Dedifferentiated amniotic fluid mesenchymal stem cell (primary cell): ENCODE data around the gene CCNK.

Source experiments
- DNase-seq: peaks from one replicate; pipeline ENCODE4 v3.0.0-alpha.2; 2016; ENCODE audit errors: extremely low spot score

CCNK gene

DNA sequence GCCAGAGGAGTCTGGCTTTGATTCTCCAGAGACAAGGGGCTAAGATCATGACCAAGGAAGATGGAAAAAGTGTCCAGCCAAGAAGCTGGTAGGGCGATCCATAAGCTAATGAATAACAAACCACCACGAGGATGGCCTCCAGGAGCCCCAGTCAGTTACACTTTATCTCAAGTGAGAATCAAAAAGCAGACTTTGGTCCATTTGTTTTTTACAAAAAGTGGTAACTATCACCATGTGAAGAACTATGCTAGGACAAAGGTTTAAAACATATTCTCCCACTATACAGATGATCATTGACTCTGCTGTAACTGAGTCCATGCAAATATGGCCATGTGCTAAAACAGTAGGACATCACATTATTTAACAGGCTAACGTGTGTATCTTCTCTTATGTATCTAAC is 14.5 kb upstream of the CCNK start:
- no peak for DNase-seq

DNA sequence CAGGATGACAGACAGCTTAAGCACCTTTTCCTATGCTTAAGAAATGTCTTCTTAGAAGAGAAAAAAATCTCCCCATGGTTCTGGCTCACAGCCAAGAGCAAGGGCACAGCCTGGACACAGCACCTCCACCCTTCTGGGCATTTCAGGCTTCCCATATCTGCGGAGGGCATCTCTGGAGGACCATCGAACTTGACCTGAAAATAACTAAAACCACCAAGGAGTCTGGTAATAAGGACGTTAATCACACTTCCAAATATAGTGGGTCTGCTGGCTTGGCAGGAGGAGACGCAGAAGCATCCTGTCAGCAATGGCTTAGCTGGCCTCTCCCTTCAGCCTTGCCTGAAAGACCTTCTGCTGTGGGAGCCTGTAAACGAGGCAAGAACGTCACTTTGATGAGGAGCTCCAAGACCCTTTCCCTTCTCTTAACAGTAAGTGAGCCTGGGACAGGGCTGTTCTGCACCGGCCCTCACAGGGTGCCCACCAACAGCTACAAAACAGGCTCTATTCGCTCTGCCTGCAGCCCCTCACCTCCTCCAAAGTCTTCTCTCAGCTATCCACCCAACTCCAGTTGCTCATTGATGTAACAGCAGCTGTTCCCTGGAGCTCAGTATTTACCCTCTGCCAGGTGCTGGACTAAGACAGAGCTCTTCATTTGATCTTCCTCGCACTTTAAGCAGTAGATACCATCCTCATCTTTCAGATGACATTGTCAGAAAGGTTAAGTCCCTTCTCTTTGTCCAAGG is 13.7 kb upstream of the CCNK start:
- no peak for DNase-seq

DNA sequence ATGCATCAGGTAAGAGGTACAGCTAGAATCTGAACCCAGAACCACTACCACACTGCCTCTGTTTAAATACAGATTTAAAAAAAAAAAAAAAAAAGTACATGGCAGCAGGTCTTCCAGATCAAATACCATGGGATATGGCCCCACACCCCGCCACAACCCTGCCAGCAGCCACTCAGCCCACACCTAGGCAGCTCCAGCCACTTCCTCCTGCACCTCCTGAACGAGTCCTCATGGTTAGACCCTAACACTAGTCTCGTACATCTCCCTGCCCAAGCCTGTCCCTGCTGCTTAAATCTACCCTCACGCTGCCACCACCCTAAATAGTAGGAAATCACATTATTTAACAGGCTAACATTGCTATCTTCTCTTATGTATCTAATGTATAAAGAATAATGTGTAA is 13.1 kb upstream of the CCNK start:
- DNase-seq: no peak

DNA sequence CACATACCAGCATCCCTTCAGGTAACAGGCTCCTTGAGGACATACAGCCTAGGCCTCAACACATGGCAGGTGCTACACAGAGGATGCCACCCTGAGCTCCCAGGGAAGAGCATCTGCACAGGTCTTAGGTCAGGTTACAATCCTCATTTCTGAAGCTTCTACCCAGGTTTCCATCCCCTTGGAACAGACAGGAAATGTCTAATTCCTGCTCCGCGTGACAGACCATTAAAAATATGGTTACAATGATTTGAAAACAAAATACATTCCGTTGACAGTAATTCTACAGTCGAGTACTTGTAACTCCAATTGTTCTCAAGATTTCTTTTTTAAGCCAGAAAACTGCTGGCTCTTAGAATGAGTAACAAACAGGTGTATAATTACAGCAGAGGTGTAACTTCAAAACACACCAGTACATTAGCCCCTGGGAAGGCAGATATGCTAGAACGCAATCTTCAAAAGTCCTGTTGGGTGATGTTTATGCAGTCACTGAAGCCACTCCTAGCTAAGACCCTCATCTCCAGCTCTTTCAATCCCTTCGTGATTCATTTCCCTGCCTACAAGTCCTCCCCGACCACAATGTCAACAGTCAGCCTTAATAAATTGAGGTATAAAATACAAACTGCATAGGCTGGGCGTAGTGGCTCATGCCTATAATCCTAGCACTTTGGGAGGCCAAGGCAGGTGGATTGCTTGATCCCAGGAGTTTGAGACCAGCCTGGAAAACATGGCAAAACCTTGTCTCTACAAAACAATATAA is 12.2 kb upstream of the CCNK start:
- DNase-seq: no peak

DNA sequence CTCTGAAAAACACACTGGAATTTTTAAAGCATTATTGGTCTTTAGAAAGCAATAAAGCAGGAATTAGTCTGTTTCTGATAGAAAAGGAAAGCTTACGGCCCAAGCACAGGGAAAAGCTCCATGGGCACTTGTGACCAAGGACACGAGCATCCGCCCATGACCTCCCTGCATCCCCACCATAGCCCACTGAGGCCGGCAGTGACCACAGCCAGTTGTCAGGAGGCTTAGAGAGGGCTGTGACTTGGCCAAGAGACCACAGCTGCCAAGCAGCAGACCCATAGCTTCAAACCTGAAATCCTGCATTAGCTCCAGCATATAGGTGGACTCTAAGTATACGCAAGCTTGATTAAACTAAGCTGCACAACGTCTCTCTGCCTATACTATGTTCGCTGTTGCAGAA is 9.5 kb upstream of the CCNK start:
- no peak for DNase-seq

DNA sequence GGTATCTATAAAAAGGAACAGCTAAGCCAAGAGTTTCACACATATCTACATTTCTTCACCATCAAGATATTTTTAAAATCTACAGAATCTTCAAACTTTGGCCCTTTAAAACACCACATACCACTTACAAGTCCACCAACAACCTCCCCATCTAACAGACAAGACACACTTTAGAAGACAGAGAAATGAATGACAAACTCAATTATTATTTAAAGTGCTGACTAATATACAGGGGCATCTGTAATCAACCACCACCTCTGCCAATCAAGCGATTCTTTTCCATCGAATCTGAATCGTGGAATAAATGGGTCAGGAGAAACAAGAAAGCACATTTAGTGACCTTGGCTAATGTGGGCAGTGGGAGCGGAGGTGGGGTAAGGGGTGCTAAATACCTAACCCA is 8.3 kb upstream of the CCNK start:
- DNase-seq: no peak

DNA sequence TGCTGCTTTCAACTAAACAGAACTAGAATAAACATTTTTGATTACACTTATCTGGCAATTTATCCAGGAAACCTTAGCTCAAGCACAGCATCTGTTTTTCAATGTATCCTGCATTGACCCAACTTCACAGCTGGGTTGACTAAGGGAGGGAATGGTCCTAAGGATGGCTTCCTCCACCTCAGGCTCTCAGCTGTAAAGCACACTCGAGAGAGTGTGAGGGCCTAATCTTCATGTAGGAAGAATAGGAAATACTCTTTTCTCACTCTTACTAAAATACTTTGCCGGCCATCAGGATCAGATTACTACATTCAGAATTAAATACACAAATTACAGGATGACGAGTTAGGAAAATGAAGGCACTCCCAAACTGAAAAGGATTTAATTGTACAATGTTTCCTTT is 7.8 kb upstream of the CCNK start:
- DNase-seq: no peak

DNA sequence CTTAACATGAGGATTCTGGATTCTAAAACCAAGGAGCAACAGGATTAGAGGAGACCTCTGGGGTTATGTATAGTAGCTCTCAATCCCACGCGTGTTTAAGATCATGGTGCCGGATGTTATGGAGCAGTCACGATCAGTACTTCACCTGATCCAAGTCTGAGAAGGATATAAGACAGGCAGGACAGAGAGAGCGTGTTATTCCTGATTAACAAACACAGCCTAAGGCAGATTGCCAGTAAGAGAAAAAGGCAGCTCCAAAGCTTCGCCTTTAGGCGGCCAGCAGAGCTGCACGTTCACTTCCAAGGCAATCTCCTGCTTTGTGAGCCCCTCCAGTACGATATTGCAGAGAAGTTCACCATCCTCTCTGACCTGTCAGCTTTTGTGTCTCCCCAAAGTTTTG is 6.0 kb upstream of the CCNK start:
- no peak for DNase-seq

DNA sequence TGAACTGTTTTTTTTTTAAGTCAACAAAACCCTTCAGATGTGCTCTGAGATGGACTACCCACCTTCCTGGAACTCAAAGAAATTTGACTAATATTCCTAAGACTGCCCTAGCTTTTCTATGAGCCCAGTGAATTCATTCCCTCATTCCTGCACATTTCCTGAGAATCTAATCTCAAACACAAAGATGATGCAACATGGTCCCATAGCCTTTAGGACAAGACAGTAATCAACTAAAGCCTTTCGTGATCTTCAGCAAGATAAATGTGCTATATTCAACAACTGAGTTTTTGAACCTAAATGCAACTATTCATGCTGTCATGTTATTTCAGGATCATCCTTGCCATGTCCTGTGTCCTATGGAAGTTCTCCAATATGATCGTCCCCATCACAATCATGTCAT is 5.5 kb upstream of the CCNK start:
- no peak for DNase-seq

DNA sequence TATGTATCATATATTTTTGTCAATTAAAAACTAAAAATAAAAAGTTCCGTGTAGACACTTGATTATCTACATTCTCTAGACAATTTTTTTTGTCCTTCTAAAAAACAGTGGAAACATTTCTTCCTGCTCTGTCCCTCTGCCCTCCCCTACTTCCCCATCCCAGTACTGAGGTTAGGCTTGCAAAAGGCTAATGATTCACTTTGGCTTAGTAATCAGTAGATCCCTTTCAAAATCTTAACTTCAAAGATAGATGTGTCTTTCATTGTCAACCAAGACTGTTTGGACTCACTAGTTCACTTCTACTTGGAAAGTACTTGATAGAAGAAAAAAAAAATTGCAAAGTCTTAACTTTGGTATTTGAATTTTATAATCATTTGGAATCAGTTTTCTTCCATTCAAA is 4.3 kb upstream of the CCNK start:
- no peak for DNase-seq

DNA sequence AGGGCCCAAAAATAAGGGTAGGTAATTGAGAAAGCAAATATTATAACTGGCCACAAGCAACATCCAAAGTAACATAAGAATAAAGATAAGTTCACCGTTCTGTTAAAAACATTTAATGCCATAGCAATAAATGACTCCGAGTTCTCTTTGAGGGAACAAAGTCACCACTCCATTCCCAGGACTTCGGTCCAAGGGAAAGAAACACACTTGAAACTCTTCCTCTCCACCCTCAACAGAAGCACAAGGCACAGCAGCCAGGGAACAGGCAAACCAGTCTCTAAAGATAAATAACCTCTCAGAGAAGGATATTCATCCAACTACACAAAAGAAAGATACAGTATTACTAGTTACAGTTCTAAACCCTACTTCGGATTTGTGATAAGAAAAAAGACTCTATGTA is 3.1 kb upstream of the CCNK start:
- no peak for DNase-seq

DNA sequence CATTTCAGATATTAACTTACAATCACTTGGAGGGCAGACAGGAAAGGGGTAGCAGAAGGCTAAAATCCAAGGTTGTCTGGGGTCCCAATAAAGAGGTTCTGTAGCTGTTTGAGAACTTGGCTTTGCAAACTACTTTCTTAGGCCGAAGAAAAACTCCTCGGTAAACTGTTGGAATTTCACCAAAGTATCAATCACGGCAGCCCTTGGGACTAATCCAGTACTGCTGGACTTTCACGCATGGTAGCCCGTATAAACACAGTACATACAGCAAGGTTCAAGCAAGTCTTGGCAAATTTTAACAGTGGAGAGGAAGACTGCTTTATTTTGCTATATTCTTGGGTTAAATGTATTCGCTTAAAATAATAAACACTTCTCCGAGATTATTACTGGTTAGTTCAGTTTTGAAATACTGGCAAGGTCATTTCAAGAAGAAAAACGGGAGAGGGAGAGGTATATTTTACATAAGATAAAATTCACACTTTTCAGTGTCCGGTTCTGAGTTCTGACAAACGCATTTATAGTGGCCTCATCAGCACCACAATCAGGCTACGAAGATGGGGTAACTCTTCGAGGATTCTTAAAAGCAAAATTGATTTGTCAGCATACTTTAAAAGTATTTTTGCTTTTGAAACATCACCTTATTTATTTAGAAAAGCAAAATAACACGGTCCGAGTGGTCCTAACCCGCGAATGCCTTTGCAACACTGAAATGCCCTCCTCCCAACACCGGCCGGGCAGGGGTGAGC is 1.9 kb upstream of the CCNK start:
- no peak for DNase-seq

DNA sequence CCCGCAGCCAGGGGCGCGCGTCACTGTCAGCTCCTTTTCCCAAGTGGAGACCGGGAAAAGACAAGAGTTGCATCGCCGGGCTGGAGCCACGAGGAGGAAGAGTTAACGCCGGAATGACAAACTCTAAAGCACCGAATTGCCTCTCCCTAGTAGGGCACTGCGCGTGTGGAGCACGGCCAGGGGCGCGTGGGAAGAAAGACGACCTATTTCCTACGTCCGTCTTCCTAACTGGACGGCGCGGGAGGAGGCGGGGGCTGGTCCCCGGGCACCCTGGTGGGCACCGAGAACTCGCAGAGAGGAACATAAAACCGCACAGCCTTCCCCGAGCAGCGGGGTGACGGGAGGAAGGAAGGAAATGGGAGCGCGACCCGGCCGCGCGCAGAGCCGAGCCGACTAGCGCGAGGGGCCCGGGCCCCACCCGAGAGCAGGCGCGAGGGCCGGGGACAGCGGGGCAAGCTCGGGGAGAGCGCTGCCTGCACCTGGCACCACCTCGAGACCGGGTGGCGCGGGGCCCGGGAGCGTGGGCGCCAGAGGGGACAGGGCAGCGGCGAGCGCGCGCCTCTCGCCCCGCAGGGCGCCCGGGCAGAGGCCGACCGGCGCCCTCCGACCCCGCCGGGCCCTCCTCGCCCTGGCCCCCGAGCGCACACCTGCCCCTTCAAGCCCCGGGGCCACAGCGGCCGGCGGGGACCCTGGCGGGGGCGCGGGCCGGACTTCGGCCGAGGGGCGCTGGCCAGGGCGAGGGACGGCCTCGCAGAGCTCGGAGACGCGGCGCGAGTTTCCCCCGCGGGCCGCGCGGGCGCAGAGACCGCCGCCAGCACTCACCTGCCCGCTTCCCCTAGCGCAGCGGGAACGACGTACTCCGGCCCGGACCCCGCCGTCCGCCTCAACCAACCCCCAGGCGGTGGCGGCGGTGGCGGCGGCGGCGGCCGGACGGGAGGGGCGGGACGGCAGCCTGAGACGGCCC is 1.0 kb upstream of the CCNK start, which contains the start of gene SETD3:
TSS of gene SETD3 (minus strand) at position 954 of the 964 bp plus-strand sequence. CDS start 15,054 bp downstream, outside the sequence.
- DNase-seq: peak; percentile 51

DNA sequence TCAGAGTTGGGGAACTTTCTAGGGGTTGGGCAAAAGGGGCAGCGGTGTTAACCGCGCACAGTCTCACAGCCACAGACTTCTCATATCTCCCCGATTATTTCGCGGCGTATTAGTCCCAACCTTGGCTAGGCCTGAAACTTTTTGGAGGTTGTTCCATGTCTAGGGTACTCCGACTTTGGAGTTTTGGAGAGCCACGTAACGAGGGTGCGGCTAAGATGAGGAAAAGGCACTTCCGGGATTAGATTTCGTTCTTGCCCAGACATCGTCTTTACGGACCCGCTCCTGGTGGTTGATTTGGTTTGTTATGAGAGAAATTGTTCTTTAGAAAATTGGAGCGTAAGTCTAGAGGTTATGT is 513 bp downstream of the CCNK start:
- DNase-seq: peak; percentile 68

DNA sequence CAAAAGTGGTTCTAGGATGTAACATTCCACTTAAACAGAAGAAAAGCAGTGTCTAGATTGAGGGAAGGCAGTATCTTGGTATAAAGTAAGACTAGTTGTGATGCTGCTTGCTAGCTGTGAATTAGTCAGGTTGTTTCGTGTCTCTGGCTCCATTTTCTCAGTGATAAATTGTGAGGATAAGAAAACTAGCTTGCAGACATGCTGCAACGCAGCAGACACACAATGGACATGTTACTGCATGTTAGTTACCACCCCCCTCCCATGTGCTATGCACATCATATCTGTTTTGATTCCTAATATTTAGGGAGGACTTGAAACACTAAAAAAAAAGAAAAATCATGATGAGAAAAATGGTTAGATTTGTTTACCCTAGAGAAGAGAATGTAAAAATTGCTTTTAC is 2.9 kb downstream of the CCNK start:
- no peak for DNase-seq

DNA sequence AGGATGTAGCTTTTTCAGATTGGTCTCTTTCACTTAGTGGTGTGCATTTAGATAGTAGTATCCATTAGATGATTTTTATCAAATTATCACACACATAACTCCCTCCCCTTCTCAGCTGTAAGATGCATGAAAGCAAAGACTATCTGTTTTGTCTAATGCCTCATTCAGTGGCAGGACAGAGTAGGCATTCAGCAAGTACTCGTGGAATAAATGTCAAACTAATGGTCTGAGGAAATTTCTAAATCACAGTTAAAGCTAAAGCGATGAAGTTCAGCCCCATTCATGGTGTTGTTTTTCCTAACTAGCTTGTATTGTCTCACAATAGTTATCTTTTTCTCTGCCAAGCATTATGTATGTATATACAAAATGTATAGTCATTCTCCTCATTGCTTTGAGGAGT is 16.1 kb downstream of the CCNK start:
- DNase-seq: no peak

DNA sequence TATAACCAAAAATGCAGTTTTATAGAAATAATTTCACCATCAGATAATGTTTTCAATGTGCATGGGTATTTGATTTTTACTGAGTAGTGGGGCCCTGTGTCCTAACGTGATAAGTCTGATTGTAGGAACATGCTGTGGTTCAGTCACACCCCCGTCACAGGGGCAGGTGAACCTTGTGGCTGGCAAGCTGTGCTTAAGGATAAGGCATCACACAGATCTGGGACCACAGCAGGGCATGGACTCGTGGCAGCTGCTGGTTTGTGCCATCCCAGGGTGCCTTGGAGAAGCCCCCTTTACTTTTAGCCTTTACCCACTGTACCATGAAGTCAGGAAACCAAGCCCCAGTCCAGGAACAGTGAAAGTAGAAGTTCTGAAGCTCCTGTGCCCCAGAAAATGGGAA is 16.7 kb downstream of the CCNK start:
- DNase-seq: no peak

DNA sequence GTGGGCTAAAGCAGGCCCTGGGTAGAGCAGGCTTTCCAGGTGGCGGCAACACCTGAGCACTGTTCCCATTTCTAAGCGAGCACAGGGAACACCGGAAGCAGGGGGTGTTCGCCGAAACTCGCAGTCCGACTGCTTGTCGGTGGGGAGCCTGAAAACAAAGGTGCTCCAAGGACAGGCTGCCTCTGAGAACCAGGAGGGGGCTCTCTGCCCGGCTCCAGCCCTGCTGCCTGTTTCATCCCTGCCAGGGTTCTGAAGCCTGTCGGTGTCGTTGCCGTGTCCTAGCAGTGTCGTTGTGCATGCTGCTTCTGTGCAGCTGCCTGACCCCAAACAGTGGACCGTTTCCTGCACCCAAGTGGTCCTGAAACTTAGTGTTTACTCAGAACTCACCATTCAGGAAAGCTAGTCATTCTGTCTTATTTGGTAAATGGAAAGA is 21.8 kb downstream of the CCNK start:
- no peak for DNase-seq

DNA sequence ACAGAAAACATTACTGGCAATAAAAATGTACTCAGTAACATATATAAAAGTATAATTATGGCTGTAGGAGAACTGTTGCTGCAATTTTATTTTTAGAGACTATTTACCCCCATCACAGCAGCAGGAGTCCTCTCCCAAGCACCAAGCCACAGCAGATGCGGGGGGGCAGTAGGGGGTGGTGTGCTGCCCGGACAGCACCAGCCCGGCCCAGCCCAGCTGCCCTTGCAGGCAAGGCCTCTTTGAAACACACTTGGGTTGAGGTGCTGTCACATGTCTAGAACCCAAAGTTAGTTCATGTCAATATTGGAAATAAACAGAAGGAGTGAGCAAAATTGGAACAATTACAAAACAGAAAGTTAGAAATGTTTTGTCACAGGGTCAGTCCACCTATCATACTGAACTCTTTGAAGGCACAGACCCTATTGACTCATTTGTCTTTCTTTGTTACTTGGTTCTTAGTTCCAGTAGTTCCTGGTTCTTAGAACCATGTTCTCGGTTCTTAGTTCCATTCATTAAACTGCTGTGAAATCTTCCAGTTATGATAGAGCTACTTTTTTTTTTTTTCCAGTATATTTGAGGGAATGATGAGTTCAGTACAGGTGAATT is 22.7 kb downstream of the CCNK start:
- no peak for DNase-seq

DNA sequence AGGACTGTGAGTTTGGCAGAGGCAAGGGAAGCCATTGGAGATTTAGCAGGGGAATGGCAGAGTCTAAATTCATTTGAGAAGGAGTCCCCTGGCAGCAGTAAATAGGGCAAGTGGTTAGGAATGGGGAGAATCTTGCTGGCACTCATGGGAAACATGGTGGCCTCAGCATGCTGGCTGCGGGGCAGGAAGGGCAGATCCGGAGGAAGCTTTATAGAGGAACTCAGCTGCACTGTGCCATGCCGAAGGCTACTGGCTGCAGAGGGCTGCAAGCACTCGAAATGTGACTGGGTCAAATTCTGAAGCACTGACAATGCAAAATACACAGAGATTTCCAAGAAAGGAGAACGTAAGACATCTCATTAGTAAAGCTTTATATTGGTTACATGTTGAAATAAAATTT is 23.9 kb downstream of the CCNK start:
- no peak for DNase-seq

DNA sequence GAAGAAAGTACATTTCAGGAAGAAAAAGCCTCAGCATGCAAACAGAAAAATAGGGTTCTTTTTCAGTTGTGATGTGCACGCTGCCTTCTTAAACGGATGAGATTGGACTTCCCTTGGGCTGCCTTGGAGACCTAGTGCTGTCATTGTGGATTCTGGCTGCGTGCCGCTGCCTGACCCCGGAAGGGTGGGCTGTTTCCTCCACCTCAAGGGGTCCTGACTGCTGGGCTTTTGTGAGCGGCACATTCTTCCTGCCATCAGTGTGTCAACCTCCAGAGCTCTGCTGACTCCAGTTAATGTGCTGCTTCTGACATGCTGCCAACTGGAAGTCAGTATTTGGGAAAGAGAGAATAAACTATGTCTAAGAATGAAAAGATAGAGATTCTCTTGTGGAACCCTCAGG is 25.1 kb downstream of the CCNK start:
- no peak for DNase-seq
